ENCODE results near the gene EEF2KMT. TPM values are rescaled to one million over a fixed set of nuclear protein-coding genes. Genes with fewer than 3 reads are reported as not detected.
"Not testable (repeated sequence)": the region's sequence is repeated elsewhere in the genome, so short reads cannot be mapped to it uniquely, and the experiment has no call there.

Gene EEF2KMT
- total RNA-seq, 1 experiment from 2014 or later: 25.8 TPM

- no peaks in the 10 kb centered on the region for H3K36me3 ChIP-seq (ENCODE audit: low read depth, low read length)
- no peaks in the 10 kb centered on the region for H3K27me3 ChIP-seq (ENCODE audit: low read length)
- no peaks in the 10 kb centered on the region for H4K20me1 ChIP-seq (ENCODE audit: low read length)
- no peak overlapping the region for H3K4me3 ChIP-seq (ENCODE audit: low read length)
- no peaks in the 10 kb centered on the region for H3K4me1 ChIP-seq (ENCODE audit: insufficient read depth, low read length)
- ATAC-seq (no peak), DNase-seq (no peak)
- H3K9me3 ChIP-seq (ENCODE audit: low read length): no peaks in the 10 kb centered on the region
- no peak overlapping the region for H3K27ac ChIP-seq (ENCODE audit: low read length)
- TF ChIP-seq EZH2 (IDR thresholded peaks at IDR 0.05; ENCODE audit: low read length, unreplicated experiment) (no peak), EZH2phosphoT487 (IDR thresholded peaks at IDR 0.05; ENCODE audit: borderline replicate concordance, low read length) (no peak), CTCF (conservative IDR thresholded peaks at IDR 0.05; ENCODE audit: low read depth, low read length) (no peak)
- CTCF ChIA-PET: no interaction called here
- H3K9ac ChIP-seq (ENCODE audit: low read length): no peak overlapping the region
- H3K79me2 ChIP-seq (ENCODE audit: low read length): no peaks in the 10 kb centered on the region
- BruUV-seq (replicated peaks): no TSS peak
- no peaks in the 10 kb centered on the region for H3F3A ChIP-seq (ENCODE audit: low read length, unreplicated experiment)
- no peak overlapping the region for H3K4me2 ChIP-seq (ENCODE audit: low read length)
- POLR2A ChIA-PET (ENCODE audit: unreplicated experiment): no interaction called here
- intact Hi-C loops (cut with micrococcal nuclease): no loop called here
- no peak overlapping the region for H2AFZ ChIP-seq (ENCODE audit: low read length)
- H3K9me2 ChIP-seq (replicated peaks; ENCODE audit: low read length): no peaks in the 10 kb centered on the region
Measured at GRCh38 chr16:5078626-5079025, 19.0 kb downstream of the EEF2KMT start.

GRCh38 chr16:5077304-5077703 is 20.3 kb downstream of the EEF2KMT start:
- TF ChIP-seq CTCF (conservative IDR thresholded peaks at IDR 0.05; ENCODE audit: low read depth, low read length): no peak
- H3K36me3 ChIP-seq (ENCODE audit: low read depth, low read length): no peaks in the 10 kb centered on the region
- POLR2A ChIA-PET (ENCODE audit: unreplicated experiment): no interaction called here
- intact Hi-C loops (cut with micrococcal nuclease): no loop called here
- no peaks in the 10 kb centered on the region for H4K20me1 ChIP-seq (ENCODE audit: low read length)
- H3K9ac ChIP-seq (ENCODE audit: low read length): no peak overlapping the region
- peaks cover 12% of the 10 kb centered on the region for H3K79me2 ChIP-seq (ENCODE audit: low read length)
- H2AFZ ChIP-seq (ENCODE audit: low read length): no peak overlapping the region
- H3K4me2 ChIP-seq (ENCODE audit: low read length): no peak overlapping the region
- H3K4me1 ChIP-seq (ENCODE audit: insufficient read depth, low read length): peaks cover 10% of the 10 kb centered on the region
- CTCF ChIA-PET: no interaction called here
- ATAC-seq (no peak), DNase-seq (no peak)
- no peaks in the 10 kb centered on the region for H3K27me3 ChIP-seq (ENCODE audit: low read length)
- no TSS peak for BruUV-seq (replicated peaks)
- no peaks in the 10 kb centered on the region for H3K9me3 ChIP-seq (ENCODE audit: low read length)
- H3K27ac ChIP-seq (ENCODE audit: low read length): no peak overlapping the region
- no peaks in the 10 kb centered on the region for H3K9me2 ChIP-seq (replicated peaks; ENCODE audit: low read length)
- no peak overlapping the region for H3K4me3 ChIP-seq (ENCODE audit: low read length)
- no peaks in the 10 kb centered on the region for H3F3A ChIP-seq (ENCODE audit: low read length, unreplicated experiment)

GRCh38 chr16:5075637-5076036 is 22.0 kb downstream of the EEF2KMT start:
- no peak overlapping the region for H3K27ac ChIP-seq (ENCODE audit: low read length)
- POLR2A ChIA-PET (ENCODE audit: unreplicated experiment): no interaction called here
- H3K27me3 ChIP-seq (ENCODE audit: low read length): no peaks in the 10 kb centered on the region
- no peaks in the 10 kb centered on the region for H3F3A ChIP-seq (ENCODE audit: low read length, unreplicated experiment)
- H3K9me2 ChIP-seq (replicated peaks; ENCODE audit: low read length): no peaks in the 10 kb centered on the region
- H3K79me2 ChIP-seq (ENCODE audit: low read length): peaks cover 17% of the 10 kb centered on the region
- no peak overlapping the region for H3K9ac ChIP-seq (ENCODE audit: low read length)
- H3K4me3 ChIP-seq (ENCODE audit: low read length): no peak overlapping the region
- intact Hi-C loops (cut with micrococcal nuclease): no loop called here
- no peaks in the 10 kb centered on the region for H3K36me3 ChIP-seq (ENCODE audit: low read depth, low read length)
- CTCF ChIA-PET: no interaction called here
- DNase-seq: no peak
- H2AFZ ChIP-seq (ENCODE audit: low read length): no peak overlapping the region
- BruUV-seq (replicated peaks): no TSS peak
- H3K9me3 ChIP-seq (ENCODE audit: low read length): no peaks in the 10 kb centered on the region
- peaks cover 16% of the 10 kb centered on the region for H3K4me1 ChIP-seq (ENCODE audit: insufficient read depth, low read length)
- no peaks in the 10 kb centered on the region for H4K20me1 ChIP-seq (ENCODE audit: low read length)
- no peak overlapping the region for H3K4me2 ChIP-seq (ENCODE audit: low read length)
- no peak for ATAC-seq
- TF ChIP-seq EZH2phosphoT487 (IDR thresholded peaks at IDR 0.05; ENCODE audit: borderline replicate concordance, low read length) (no peak), CTCF (conservative IDR thresholded peaks at IDR 0.05; ENCODE audit: low read depth, low read length) (no peak), EZH2 (IDR thresholded peaks at IDR 0.05; ENCODE audit: low read length, unreplicated experiment) (no peak)

- Histone ChIP-seq H3K4me1 (ENCODE audit: insufficient read depth, low read length) (peaks cover 16% of the 10 kb centered on the region), H3K79me2 (ENCODE audit: low read length) (peaks cover 17% of the 10 kb centered on the region)
- H3K9me3 ChIP-seq (ENCODE audit: low read length); H3F3A ChIP-seq (ENCODE audit: low read length, unreplicated experiment); ATAC-seq; H3K27ac ChIP-seq (ENCODE audit: low read length); H3K9ac ChIP-seq (ENCODE audit: low read length); H3K27me3 ChIP-seq (ENCODE audit: low read length); H4K20me1 ChIP-seq (ENCODE audit: low read length); H3K9me2 ChIP-seq (replicated peaks; ENCODE audit: low read length); H3K36me3 ChIP-seq (ENCODE audit: low read depth, low read length); H3K4me3 ChIP-seq (ENCODE audit: low read length); H3K4me2 ChIP-seq (ENCODE audit: low read length); BruUV-seq (replicated peaks); DNase-seq; H2AFZ ChIP-seq (ENCODE audit: low read length); CTCF ChIA-PET; intact Hi-C loops (cut with micrococcal nuclease): not testable (repeated sequence)
- POLR2A ChIA-PET (ENCODE audit: unreplicated experiment): interaction anchor here (0.7 kb wide), 1 partner anchor 24 kb away, joined by 8 read pairs; the partner anchor contains the start of gene EEF2KMT
Measured at GRCh38 chr16:5073771-5074170, 23.8 kb downstream of the EEF2KMT start.
